Uterus (tissue), 4 donors: Measurements from ENCODE around the gene TRANK1. TPM values are rescaled to one million over a fixed set of nuclear protein-coding genes. Genes with fewer than 3 reads are reported as not detected.

Experiments used
- DNase-seq, 2 donors: peaks; one replicate each; pipeline ENCODE4 v3.0.0-alpha.2; 2019 to 2020
- H3K27ac ChIP-seq, 2 donors: fragments of 200-600 bp; sonication (generic); 1 replicate in 1 of 2; 2 replicates in 1 of 2; pipeline ENCODE4 v1.5.1; 2016 to 2018
- H3K27me3 ChIP-seq, 2 donors: fragments of 200-600 bp; sonication (generic); one replicate each; pipeline ENCODE4 v1.5.1; 2018 to 2019; ENCODE audit warnings: control low read depth in 1 of 2
- H3K36me3 ChIP-seq, 2 donors: fragments of 200-600 bp; sonication (generic); one replicate each; pipeline ENCODE4 v1.5.1; 2019; ENCODE audit warnings: control low read depth in 1 of 2
- H3K4me1 ChIP-seq, 2 donors: fragments of 200-600 bp; sonication (generic); one replicate each; pipeline ENCODE4 v1.5.1; 2018 to 2019; ENCODE audit warnings: control low read depth in 1 of 2
- H3K4me3 ChIP-seq, 2 donors: fragments of 200-600 bp; sonication (generic); 1 replicate in 1 of 2; 2 replicates in 1 of 2; pipeline ENCODE4 v1.5.1; 2018 to 2019; ENCODE audit warnings: mild to moderate bottlenecking in 1 of 2
- H3K9me3 ChIP-seq, 2 donors: fragments of 200-600 bp; sonication (generic); one replicate each; pipeline ENCODE4 v1.5.1; 2019; ENCODE audit warnings: control low read depth in 1 of 2
- CTCF ChIP-seq, 4 experiments: fragments of 200-600 bp in 2 of 4; fragments of 450-650 bp in 2 of 4; sonication (generic) in 2 of 4; IDR thresholded peaks; one replicate each; pipeline ENCODE4 v1.5.1; 2016 to 2019; ENCODE audit warnings: antibody characterized with exemption in 4 of 4, mild to moderate bottlenecking in 2 of 4, moderate library complexity in 1 of 4
- POLR2A ChIP-seq, 2 donors: fragments of 450-650 bp; IDR thresholded peaks; one replicate each; pipeline ENCODE4 v1.6.1; 2016; ENCODE audit warnings: antibody characterized with exemption in 2 of 2, mild to moderate bottlenecking in 1 of 2, moderate library complexity in 1 of 2
- intact Hi-C: fragments of 100-400 bp; cut with DNase I; formaldehyde crosslinking; loops from one replicate; pipeline ENCODE4 v1.15.1; 2023; ENCODE audit warnings: low total_unique reads
- total RNA-seq, 4 donors: library from RNA; depleted of rRNA in 3 of 4; stranded (reverse); fragments of >200 nt in 3 of 4; gene quantifications; one replicate each; pipeline versions ENCODE4 v1.1.0 to v1.2.4, GENCODE V29; 2014 to 2023
- donor health status: DM: yes; HTN: yes; CAD: no.

TRANK1 gene
- total RNA-seq, 4 donors from 2014 or later: 10.6 to 52.1 (median 21.6) TPM

GRCh38 chr3:36803091-36803791, 141.6 kb downstream of the TRANK1 start:
- TF ChIP-seq POLR2A (IDR thresholded peaks at IDR 0.05) (no peak), CTCF (IDR thresholded peaks at IDR 0.05) (no peak)
- Histone ChIP-seq H3K27me3 (no peaks in the 10 kb centered on the region), H3K9me3 (peaks cover 0 to 4% of the 10 kb centered on the region in 2 donors), H3K4me1 (no peaks in the 10 kb centered on the region), H3K27ac (no peak overlapping the region), H3K4me3 (no peak overlapping the region), H3K36me3 (no peaks in the 10 kb centered on the region)
- intact Hi-C loops: no loop called here
- DNase-seq: no peak

GRCh38 chr3:36800533-36801116, 144.2 kb downstream of the TRANK1 start:
- Histone ChIP-seq H3K4me3 (no peak overlapping the region), H3K27ac (no peak overlapping the region), H3K4me1 (no peaks in the 10 kb centered on the region), H3K27me3 (no peaks in the 10 kb centered on the region), H3K9me3 (peaks cover 0 to 4% of the 10 kb centered on the region in 2 donors), H3K36me3 (no peaks in the 10 kb centered on the region)
- intact Hi-C loops: no loop called here
- no peak for DNase-seq
- TF ChIP-seq CTCF (IDR thresholded peaks at IDR 0.05) (no peak), POLR2A (IDR thresholded peaks at IDR 0.05) (no peak)

- H3K27ac ChIP-seq: no peak overlapping the region
- H3K4me1 ChIP-seq: no peaks in the 10 kb centered on the region
- intact Hi-C loops: no loop called here
Observed at GRCh38 chr3:36796881-36797280, 148.0 kb downstream of the TRANK1 start.

GRCh38 chr3:36796161-36796560, 148.7 kb downstream of the TRANK1 start:
- Histone ChIP-seq H3K4me1 (no peaks in the 10 kb centered on the region), H3K9me3 (no peaks in the 10 kb centered on the region), H3K27ac (no peak overlapping the region), H3K36me3 (no peaks in the 10 kb centered on the region), H3K27me3 (no peaks in the 10 kb centered on the region), H3K4me3 (no peak overlapping the region)
- intact Hi-C loops: no loop called here
- TF ChIP-seq POLR2A (IDR thresholded peaks at IDR 0.05) (no peak), CTCF (IDR thresholded peaks at IDR 0.05) (no peak)
- no peak for DNase-seq

More at GRCh38 chr3:36796881-36797280, 148.0 kb downstream of the TRANK1 start:
- TF ChIP-seq POLR2A (IDR thresholded peaks at IDR 0.05): no peak
- no peak for TF ChIP-seq CTCF (IDR thresholded peaks at IDR 0.05)
- Histone ChIP-seq H3K36me3 (no peaks in the 10 kb centered on the region), H3K4me3 (no peak overlapping the region), H3K27me3 (no peaks in the 10 kb centered on the region), H3K9me3 (no peaks in the 10 kb centered on the region)
- DNase-seq: no peak

GRCh38 chr3:36795622-36796021, 149.2 kb downstream of the TRANK1 start:
- intact Hi-C loops: no loop called here

More at GRCh38 chr3:36795622-36796021, 149.2 kb downstream of the TRANK1 start:
- no peak for TF ChIP-seq POLR2A (IDR thresholded peaks at IDR 0.05)
- no peak for TF ChIP-seq CTCF (IDR thresholded peaks at IDR 0.05)
- no peaks in the 10 kb centered on the region for H3K27me3 ChIP-seq
- no peak overlapping the region for H3K27ac ChIP-seq
- H3K4me3 ChIP-seq: no peak overlapping the region
- no peaks in the 10 kb centered on the region for H3K4me1 ChIP-seq
- H3K9me3 ChIP-seq: no peaks in the 10 kb centered on the region
- no peak for DNase-seq
- no peaks in the 10 kb centered on the region for H3K36me3 ChIP-seq
